ENCODE results near the gene GLRX2.

GRCh38 chr1:193111641-193112090 is 6.5 kb upstream of the GLRX2 start:
- TF ChIP-seq TAF1 (IDR thresholded peaks at IDR 0.05; ENCODE audit: borderline replicate concordance, low read depth, low read length): no peak
- no peak for TF ChIP-seq POLR2A (IDR thresholded peaks at IDR 0.05; ENCODE audit: low read depth, low read length)
- TF ChIP-seq POLR2AphosphoS5 (IDR thresholded peaks at IDR 0.05; ENCODE audit: low read depth, low read length): no peak
